H7 (cell line): ENCODE measurements around the gene GUCA2A. TPM values are rescaled to one million over a fixed set of nuclear protein-coding genes. Genes with fewer than 3 reads are reported as not detected.
"Not testable (repeated sequence)": the region's sequence is repeated elsewhere in the genome, so short reads cannot be mapped to it uniquely, and the experiment has no call there.

Experiments used
- DNase-seq: peaks from one replicate; pipeline ENCODE4 v3.0.0; 2012
- H3K27me3 ChIP-seq: 2 replicates; pipeline ENCODE4 v1.6.0; 2011; ENCODE audit warnings: mild to moderate bottlenecking, low read length; ENCODE audit not compliant: control insufficient read depth, insufficient read depth
- H3K36me3 ChIP-seq: replicated peaks from 2 replicates; pipeline ENCODE4 v1.5.1; 2011; ENCODE audit warnings: low read length; ENCODE audit not compliant: control insufficient read depth, insufficient read depth
- H3K4me3 ChIP-seq: 2 replicates; pipeline ENCODE4 v1.5.1; 2011; ENCODE audit warnings: low read depth, mild to moderate bottlenecking, control low read depth, low read length, moderate library complexity; ENCODE audit not compliant: insufficient read depth
- total RNA-seq: library from RNA; depleted of rRNA; stranded (reverse); fragments of >200 nt; shearing (Covaris generic); gene quantifications from 2 replicates; pipeline ENCODE4 v1.2.3, GENCODE V29; 2014; rRNA removed

GUCA2A gene, protein sequence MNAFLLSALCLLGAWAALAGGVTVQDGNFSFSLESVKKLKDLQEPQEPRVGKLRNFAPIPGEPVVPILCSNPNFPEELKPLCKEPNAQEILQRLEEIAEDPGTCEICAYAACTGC
- total RNA-seq: not detected in 2 replicates

- Histone ChIP-seq H3K27me3 (no peaks in the 10 kb centered on the region; the same call in 1 of the 2 replicates), H3K4me3 (no peak within 1 kb of the TSS), H3K36me3 (no peaks in the 10 kb centered on the region)
- no peak for DNase-seq
Observed at GRCh38 chr1:42164551-42165420, at the start of gene GUCA2A. TSS of gene GUCA2A (minus strand) at chr1:42164745. CDS start at chr1:42164712, 33 bp downstream.

GRCh38 chr1:42211224-42211623, 46.7 kb upstream of the GUCA2A start:
- no peak overlapping the region for H3K4me3 ChIP-seq
- H3K27me3 ChIP-seq: no peaks in the 10 kb centered on the region
- no peak for DNase-seq
- H3K36me3 ChIP-seq: no peaks in the 10 kb centered on the region; the same call in 1 of the 2 replicates

DNA sequence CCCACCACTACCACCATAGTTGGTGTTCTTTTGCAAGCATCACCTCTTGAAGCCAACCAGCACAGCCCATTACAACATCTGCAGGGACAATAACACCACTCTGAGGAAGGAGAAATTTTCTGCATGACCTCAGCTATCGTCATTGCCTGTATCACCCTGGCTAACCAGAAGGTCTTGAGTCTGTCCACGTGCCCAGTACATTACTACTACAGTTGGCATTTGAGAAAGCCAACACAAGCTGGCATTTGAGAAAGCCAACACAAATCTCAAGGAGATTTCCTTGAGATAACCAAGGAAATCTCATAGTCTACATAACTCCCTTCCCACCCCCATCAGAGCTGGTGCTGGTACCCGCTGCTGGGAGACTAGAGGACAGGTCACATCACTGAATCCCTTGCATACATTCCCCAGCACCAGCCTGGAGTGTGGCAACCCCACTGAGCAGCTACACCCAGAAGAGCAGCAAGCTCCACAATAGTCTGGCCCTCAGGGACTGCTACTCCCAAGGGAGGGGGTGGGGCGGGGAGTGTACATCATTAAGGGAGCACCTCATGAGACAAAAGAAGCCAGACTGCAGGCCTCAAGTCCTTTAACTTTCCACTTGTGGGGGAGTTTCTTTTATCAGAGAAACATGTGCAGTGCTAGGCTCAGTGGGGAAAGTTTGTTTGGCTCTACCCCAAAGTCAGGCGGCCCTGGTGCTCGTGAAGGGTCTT, 46.0 kb upstream of the GUCA2A start:
- Histone ChIP-seq H3K27me3 (no peaks in the 10 kb centered on the region), H3K4me3 (no peak overlapping the region), H3K36me3 (no peaks in the 10 kb centered on the region; the same call in 1 of the 2 replicates)
- no peak for DNase-seq

DNA sequence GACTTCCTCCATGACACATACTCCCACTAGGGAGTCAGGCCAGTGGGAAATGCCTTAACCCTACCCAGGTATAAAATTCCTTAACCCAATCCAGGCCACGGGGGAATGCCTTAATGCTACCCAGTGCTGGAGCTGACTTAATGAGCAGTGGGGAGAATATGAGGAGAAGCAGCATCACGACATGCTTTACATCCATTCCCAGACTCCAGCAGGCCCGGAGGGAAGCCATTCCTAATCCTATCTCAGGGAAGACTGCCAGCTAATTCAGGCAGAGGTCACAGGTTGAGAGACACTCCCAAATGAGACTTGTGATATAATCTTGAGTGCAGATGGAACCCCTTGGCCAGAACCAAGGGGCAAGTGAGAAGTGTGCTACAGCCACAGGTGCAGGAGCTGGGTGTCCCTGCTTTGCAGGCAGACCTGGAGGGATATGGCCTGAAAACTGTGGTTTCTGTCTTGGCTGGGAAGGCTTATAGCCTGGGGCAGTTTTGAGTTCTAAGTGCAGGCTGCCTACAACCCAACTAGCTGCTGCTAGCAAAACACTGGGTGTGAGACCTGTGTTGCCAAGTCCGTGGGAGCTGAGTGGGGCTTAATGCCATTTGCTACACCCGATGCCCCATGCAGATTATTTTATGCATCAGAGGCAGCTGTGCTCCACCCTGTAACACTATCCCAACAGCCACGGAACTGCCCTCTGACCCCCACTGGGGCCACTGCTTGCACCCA, 45.1 kb upstream of the GUCA2A start:
- DNase-seq: no peak
- H3K36me3 ChIP-seq: no peaks in the 10 kb centered on the region; the same call in 1 of the 2 replicates
- no peak overlapping the region for H3K4me3 ChIP-seq
- no peaks in the 10 kb centered on the region for H3K27me3 ChIP-seq

DNA sequence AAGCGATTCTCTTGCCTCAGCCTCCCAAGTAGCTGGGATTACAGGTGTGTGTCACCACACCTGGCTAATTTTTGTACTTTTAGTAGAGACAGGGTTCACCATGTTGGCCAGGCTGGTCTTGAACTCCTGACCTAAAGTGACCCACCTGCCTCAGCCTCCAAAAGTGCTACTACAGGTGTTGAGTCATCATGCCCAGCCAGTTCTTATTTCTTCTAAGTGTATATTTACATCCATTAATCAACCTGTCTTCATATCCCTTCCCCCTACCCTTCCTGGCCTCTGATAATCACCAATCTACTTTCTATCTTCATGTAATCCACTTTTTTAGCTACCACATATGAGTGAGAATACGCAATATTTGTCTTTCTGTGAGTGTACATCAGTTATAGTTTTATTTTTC, 42.4 kb upstream of the GUCA2A start:
- DNase-seq, H3K4me3 ChIP-seq, H3K27me3 ChIP-seq, H3K36me3 ChIP-seq: not testable (repeated sequence)

DNA sequence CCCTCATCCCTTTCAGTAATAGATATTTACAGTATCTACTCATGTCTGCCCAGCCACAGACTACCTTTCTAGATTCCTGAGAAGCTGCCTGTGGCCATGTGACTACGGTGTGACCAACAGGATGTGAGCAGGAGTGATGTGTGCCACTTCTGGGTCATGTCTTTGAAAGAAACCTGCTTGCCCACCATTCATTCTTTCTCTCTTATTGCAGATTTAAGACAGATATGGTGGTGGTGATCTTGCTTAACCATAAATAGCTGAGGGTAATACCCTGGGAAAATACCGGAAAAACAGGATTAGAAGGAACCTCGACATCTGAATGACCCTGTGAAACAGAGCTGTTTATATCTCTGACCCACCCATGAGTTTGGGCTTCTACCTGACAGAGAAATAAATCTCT, 41.6 kb upstream of the GUCA2A start:
- no peaks in the 10 kb centered on the region for H3K27me3 ChIP-seq
- H3K4me3 ChIP-seq: no peak overlapping the region
- no peaks in the 10 kb centered on the region; the same call in 1 of the 2 replicates for H3K36me3 ChIP-seq
- no peak for DNase-seq

GRCh38 chr1:42201986-42202385, 37.4 kb upstream of the GUCA2A start:
- Histone ChIP-seq H3K4me3 (no peak overlapping the region), H3K36me3 (no peaks in the 10 kb centered on the region), H3K27me3 (no peaks in the 10 kb centered on the region)
- DNase-seq: no peak

GRCh38 chr1:42198251-42198650, 33.7 kb upstream of the GUCA2A start:
- DNase-seq: no peak
- peaks cover 1% of the 10 kb centered on the region; the same call in 1 of the 2 replicates for H3K36me3 ChIP-seq

GRCh38 chr1:42195841-42196240, 31.3 kb upstream of the GUCA2A start:
- Histone ChIP-seq H3K27me3 (no peaks in the 10 kb centered on the region), H3K4me3 (no peak overlapping the region), H3K36me3 (peaks cover 5% of the 10 kb centered on the region)
- no peak for DNase-seq

More at GRCh38 chr1:42198251-42198650, 33.7 kb upstream of the GUCA2A start:
- Histone ChIP-seq H3K4me3 (no peak overlapping the region), H3K27me3 (no peaks in the 10 kb centered on the region)

DNA sequence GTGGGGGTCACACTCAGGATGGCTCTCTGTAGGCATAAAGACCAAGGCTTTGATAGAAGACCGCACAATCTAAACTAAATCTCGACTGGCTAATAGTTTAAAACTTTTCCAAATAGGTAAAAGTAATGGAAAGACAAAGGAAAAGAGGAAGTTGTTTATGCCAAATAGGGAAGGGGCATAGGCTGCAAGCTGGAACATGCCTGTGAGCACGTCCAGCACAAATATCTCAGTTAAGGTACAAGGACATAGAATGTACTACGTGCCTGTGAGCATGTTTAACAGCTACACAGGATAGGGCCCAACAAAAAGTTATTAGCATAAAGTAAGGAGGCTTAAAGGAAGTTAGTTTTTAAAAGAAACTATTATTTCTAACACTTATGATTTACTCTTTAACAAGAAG, 27.6 kb upstream of the GUCA2A start:
- no peak for DNase-seq
- Histone ChIP-seq H3K36me3 (peaks cover 5% of the 10 kb centered on the region), H3K4me3 (no peak overlapping the region)

GRCh38 chr1:42191319-42191718, 26.8 kb upstream of the GUCA2A start:
- Histone ChIP-seq H3K4me3 (no peak overlapping the region), H3K27me3 (no peaks in the 10 kb centered on the region), H3K36me3 (peaks cover 6% of the 10 kb centered on the region)
- no peak for DNase-seq

More for the DNA sequence above, 27.6 kb upstream of the GUCA2A start:
- H3K27me3 ChIP-seq: no peaks in the 10 kb centered on the region

DNA sequence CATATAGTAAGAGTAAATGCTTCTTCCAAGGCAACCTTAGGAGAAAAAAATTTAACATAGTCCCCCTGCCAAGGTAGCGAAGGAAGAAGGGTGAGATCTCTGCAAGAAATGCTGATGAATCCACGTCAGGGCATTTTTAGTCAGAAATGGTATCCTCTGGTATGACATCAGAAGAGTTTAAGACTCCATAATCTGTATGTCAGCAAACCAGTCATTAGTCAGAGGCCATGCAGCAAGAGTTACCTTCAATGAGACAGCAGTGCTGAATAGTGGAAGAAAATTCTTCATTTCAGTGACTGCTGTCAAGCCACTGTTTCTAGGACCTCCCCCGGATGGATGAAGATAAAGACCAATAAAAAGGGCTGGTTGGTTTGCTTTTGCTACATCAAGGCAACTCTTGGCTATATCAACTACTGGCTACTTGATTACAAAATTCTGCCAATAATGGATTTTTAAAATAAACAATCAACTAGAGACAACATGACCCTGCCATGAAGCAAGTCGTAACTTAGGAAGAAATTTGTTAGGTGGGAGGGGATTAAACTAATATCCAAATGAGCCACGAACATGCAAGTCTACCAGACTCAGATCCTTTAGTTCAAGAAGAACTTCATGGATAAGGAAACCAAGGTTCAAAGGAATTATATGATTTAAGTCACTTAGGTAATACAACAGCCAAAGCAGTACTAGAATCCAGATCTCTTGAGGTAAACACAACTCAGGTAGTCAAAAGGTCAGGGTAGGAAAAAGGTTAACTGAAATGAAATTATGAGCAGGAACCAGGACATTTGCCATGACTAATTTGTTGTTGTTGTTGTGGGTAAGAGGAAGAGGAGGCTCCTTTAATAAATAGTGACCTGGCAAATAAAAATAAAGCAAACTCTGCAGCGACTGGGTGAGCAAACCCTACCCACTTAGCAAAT, 25.6 kb upstream of the GUCA2A start:
- Histone ChIP-seq H3K4me3 (no peak overlapping the region), H3K27me3 (no peaks in the 10 kb centered on the region), H3K36me3 (peaks cover 6% of the 10 kb centered on the region)
- DNase-seq: no peak

DNA sequence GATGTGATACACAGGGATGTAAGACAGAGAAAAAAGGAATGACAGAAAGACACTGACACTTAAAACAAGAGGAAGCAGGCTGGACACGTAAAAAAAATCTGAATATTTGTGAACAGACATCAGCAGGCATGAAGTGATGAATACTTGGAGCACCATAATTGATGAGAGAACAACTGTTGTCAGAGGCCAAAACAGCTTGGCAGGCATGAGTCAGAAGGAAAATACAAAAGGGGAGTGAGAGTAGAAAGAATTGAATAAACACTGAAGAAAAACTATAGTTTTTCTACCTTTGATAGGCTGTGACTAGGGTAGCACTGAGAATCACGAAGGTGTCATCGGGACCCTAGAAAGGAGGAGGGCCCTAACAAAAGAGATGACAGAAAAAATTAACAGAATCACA, 21.6 kb upstream of the GUCA2A start:
- DNase-seq: no peak
- H3K4me3 ChIP-seq: no peak overlapping the region
- H3K27me3 ChIP-seq: no peaks in the 10 kb centered on the region
- peaks cover 2% of the 10 kb centered on the region for H3K36me3 ChIP-seq
